ENCODE results near the gene PPM1L. TPM values are rescaled to one million over a fixed set of nuclear protein-coding genes. Genes with fewer than 3 reads are reported as not detected.

The PPM1L gene
- polyA plus RNA-seq, 1 donor (not counting 4 experiments of a cell fraction or from before 2014, with no cell fraction given) = 0.58 TPM

- Histone ChIP-seq H3K27me3 (ENCODE audit: control insufficient read depth, extremely low read depth, insufficient read depth, low read length) (no peaks in the 10 kb centered on the region), H3K4me1 (ENCODE audit: control insufficient read depth, extremely low read depth, insufficient read depth, low read length) (no peaks in the 10 kb centered on the region), H2AFZ (ENCODE audit: control insufficient read depth, low read length) (no peak overlapping the region), H3K36me3 (ENCODE audit: control insufficient read depth in 2 of 2, extremely low read depth in 1 of 2, insufficient read depth in 2 of 2, low read length in 2 of 2) (no peaks in the 10 kb centered on the region), H3K9me1 (ENCODE audit: control insufficient read depth, extremely low read depth, insufficient read depth, low read length) (no peaks in the 10 kb centered on the region), H3K27ac (ENCODE audit: control insufficient read depth, insufficient read depth, low read length) (no peak overlapping the region), H4K20me1 (ENCODE audit: control insufficient read depth, extremely low read depth, insufficient read depth, low read length) (no peaks in the 10 kb centered on the region), H3K9ac (ENCODE audit: control insufficient read depth, extremely low read depth, insufficient read depth, low read length) (no peak overlapping the region), H3K4me2 (ENCODE audit: control insufficient read depth, extremely low read depth, insufficient read depth, low read depth, low read length) (no peak overlapping the region), H3K79me2 (ENCODE audit: control insufficient read depth, insufficient read depth, low read length) (no peaks in the 10 kb centered on the region), H3K4me3 (ENCODE audit: control insufficient read depth in 2 of 3, extremely low read depth in 1 of 3, insufficient read depth in 2 of 3, low read depth in 1 of 3, low read length in 3 of 3) (no peak overlapping the region), H3K9me3 (ENCODE audit: control insufficient read depth, low read depth, low read length) (no peaks in the 10 kb centered on the region)
- TF ChIP-seq CTCF (optimal IDR thresholded peaks at IDR 0.05 in 1 of 3, IDR thresholded peaks at IDR 0.05 in 1 of 3, conservative IDR thresholded peaks at IDR 0.05 in 1 of 3; ENCODE audit: extremely low read depth in 1 of 3, insufficient read depth in 2 of 3, low read length in 3 of 3) = no peak
- TF ChIP-seq EZH2 (IDR thresholded peaks at IDR 0.05; ENCODE audit: low read length) = no peak
- dilution Hi-C loops (cut with MboI; ENCODE audit: extremely low pct_ligation_motif_present, low sequenced_read_pairs) = no loop called here
- DNase-seq (ENCODE audit: low read depth, low spot score) = no peak
- no peak for FAIRE-seq
Observed at GRCh38 chr3:160822936-160823335, 66.9 kb downstream of the PPM1L start.

- H3K27me3 ChIP-seq (ENCODE audit: control insufficient read depth, extremely low read depth, insufficient read depth, low read length) = no peaks in the 10 kb centered on the region
- H3K4me1 ChIP-seq (ENCODE audit: control insufficient read depth, extremely low read depth, insufficient read depth, low read length) = no peaks in the 10 kb centered on the region
- H3K4me2 ChIP-seq (ENCODE audit: control insufficient read depth, extremely low read depth, insufficient read depth, low read depth, low read length) = no peak overlapping the region
- no peaks in the 10 kb centered on the region for H4K20me1 ChIP-seq (ENCODE audit: control insufficient read depth, extremely low read depth, insufficient read depth, low read length)
- H3K27ac ChIP-seq (ENCODE audit: control insufficient read depth, insufficient read depth, low read length) = no peak overlapping the region
- no peak overlapping the region for H3K9ac ChIP-seq (ENCODE audit: control insufficient read depth, extremely low read depth, insufficient read depth, low read length)
- H3K79me2 ChIP-seq (ENCODE audit: control insufficient read depth, insufficient read depth, low read length) = no peaks in the 10 kb centered on the region
- TF ChIP-seq EZH2 (IDR thresholded peaks at IDR 0.05; ENCODE audit: low read length) (no peak), CTCF (optimal IDR thresholded peaks at IDR 0.05 in 1 of 3, IDR thresholded peaks at IDR 0.05 in 1 of 3, conservative IDR thresholded peaks at IDR 0.05 in 1 of 3; ENCODE audit: extremely low read depth in 1 of 3, insufficient read depth in 2 of 3, low read length in 3 of 3) (no peak)
- H3K9me3 ChIP-seq (ENCODE audit: control insufficient read depth, low read depth, low read length) = no peaks in the 10 kb centered on the region
- dilution Hi-C loops (cut with MboI; ENCODE audit: extremely low pct_ligation_motif_present, low sequenced_read_pairs) = no loop called here
- DNase-seq (ENCODE audit: low read depth, low spot score) (no peak), FAIRE-seq (no peak)
- H3K36me3 ChIP-seq (ENCODE audit: control insufficient read depth in 2 of 2, extremely low read depth in 1 of 2, insufficient read depth in 2 of 2, low read length in 2 of 2) = no peaks in the 10 kb centered on the region
- H3K9me1 ChIP-seq (ENCODE audit: control insufficient read depth, extremely low read depth, insufficient read depth, low read length) = no peaks in the 10 kb centered on the region
- H2AFZ ChIP-seq (ENCODE audit: control insufficient read depth, low read length) = no peak overlapping the region
- H3K4me3 ChIP-seq (ENCODE audit: control insufficient read depth in 2 of 3, extremely low read depth in 1 of 3, insufficient read depth in 2 of 3, low read depth in 1 of 3, low read length in 3 of 3) = no peak overlapping the region
Observed at GRCh38 chr3:160825311-160825800, 69.3 kb downstream of the PPM1L start.

All from keratinocyte (primary cell).